WERI-Rb-1 (cell line): ENCODE results near the gene GALK1.
A peak's percentile ranks its signal among the peaks of the same experiment; 100 is the strongest.

ENCODE experiments used
- DNase-seq: peaks from one replicate; pipeline ENCODE4 v3.0.0-alpha.2; 2020
- H3K27ac ChIP-seq: fragments of 250-450 bp; sonication (Bioruptor Pico); 2 replicates; pipeline ENCODE4 v1.5.1; 2020; ENCODE audit warnings: mild to moderate bottlenecking, moderate library complexity
- H3K27me3 ChIP-seq: fragments of 250-450 bp; sonication (Bioruptor Pico); 2 replicates; pipeline ENCODE4 v1.5.1; 2021; ENCODE audit warnings: mild to moderate bottlenecking, low read depth, moderate library complexity; ENCODE audit not compliant: insufficient read depth, severe bottlenecking
- H3K36me3 ChIP-seq: fragments of 250-450 bp; sonication (Bioruptor Pico); 2 replicates; pipeline ENCODE4 v1.5.1; 2020; ENCODE audit warnings: mild to moderate bottlenecking, moderate library complexity
- H3K4me3 ChIP-seq: 2 replicates; pipeline ENCODE4 v1.5.1; 2011; ENCODE audit warnings: low read depth, mild to moderate bottlenecking, control low read depth, low read length
- H3K9me3 ChIP-seq: fragments of 250-450 bp; sonication (Bioruptor Pico); 2 replicates; pipeline ENCODE4 v1.5.1; 2021; ENCODE audit warnings: mild to moderate bottlenecking, moderate library complexity; ENCODE audit not compliant: severe bottlenecking
- TF ChIP-seq, protein P1 (sequence below): IDR thresholded peaks from 2 replicates; pipeline ENCODE4 v1.5.1; 2011; ENCODE audit warnings: low read depth, mild to moderate bottlenecking, control low read depth, inconsistent platforms, low read length

GALK1 gene

GRCh38 chr17:75776386-75777295 lies 11.6 kb upstream of the GALK1 start:
- Histone ChIP-seq H3K27ac (peak overlapping the region; percentile 1; the same call in 1 of the 2 replicates), H3K4me3 (no peak overlapping the region), H3K27me3 (no peaks in the 10 kb centered on the region), H3K9me3 (no peaks in the 10 kb centered on the region), H3K36me3 (peaks cover 54% of the 10 kb centered on the region)
- TF ChIP-seq, protein P1, sequence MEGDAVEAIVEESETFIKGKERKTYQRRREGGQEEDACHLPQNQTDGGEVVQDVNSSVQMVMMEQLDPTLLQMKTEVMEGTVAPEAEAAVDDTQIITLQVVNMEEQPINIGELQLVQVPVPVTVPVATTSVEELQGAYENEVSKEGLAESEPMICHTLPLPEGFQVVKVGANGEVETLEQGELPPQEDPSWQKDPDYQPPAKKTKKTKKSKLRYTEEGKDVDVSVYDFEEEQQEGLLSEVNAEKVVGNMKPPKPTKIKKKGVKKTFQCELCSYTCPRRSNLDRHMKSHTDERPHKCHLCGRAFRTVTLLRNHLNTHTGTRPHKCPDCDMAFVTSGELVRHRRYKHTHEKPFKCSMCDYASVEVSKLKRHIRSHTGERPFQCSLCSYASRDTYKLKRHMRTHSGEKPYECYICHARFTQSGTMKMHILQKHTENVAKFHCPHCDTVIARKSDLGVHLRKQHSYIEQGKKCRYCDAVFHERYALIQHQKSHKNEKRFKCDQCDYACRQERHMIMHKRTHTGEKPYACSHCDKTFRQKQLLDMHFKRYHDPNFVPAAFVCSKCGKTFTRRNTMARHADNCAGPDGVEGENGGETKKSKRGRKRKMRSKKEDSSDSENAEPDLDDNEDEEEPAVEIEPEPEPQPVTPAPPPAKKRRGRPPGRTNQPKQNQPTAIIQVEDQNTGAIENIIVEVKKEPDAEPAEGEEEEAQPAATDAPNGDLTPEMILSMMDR = no peak
- DNase-seq = no peak

DNA sequence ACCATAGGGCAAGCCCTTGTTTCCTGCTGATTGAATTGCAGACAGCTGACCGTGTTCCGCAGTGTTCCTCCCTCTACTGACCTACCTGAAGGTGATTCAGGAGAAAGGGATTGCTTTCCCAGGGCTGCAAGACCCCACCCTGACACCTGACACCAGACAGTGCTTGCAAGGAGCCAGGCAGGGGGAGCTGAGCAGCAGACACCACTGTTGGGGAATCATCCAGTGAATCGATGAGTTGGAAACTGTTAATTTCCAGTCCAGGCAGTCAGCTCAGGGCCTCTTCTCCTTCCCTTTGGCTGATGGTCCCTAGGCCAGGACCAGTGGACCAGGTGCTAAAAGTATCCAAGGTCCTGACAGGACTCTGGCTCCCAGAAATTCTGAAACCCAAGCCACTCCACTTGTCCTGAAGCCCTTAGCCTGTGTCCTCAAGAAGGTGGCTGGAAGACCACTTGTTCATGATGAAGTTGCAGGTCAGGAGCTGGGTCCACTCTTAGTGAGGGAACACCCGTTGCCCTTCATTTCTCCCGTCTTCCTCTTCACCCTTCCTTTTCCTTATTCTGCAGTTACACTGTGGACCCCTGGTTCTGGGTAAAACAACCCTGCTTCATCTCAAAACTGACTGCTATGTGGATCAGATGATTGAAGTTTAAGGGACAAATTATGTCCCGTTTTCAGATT lies 10.1 kb upstream of the GALK1 start:
- Histone ChIP-seq H3K27ac (peak overlapping the region; percentile 18), H3K27me3 (no peaks in the 10 kb centered on the region), H3K4me3 (no peak overlapping the region), H3K9me3 (no peaks in the 10 kb centered on the region), H3K36me3 (peaks cover 54% of the 10 kb centered on the region)
- TF ChIP-seq, protein P1 = no peak
- DNase-seq = no peak

GRCh38 chr17:75774471-75774990 lies 9.5 kb upstream of the GALK1 start:
- no peaks in the 10 kb centered on the region for H3K9me3 ChIP-seq
- DNase-seq = no peak
- no peak overlapping the region for H3K27ac ChIP-seq
- H3K36me3 ChIP-seq = peaks cover 54% of the 10 kb centered on the region
- H3K27me3 ChIP-seq = no peaks in the 10 kb centered on the region
- TF ChIP-seq, protein P1 = no peak
- no peak overlapping the region for H3K4me3 ChIP-seq

DNA sequence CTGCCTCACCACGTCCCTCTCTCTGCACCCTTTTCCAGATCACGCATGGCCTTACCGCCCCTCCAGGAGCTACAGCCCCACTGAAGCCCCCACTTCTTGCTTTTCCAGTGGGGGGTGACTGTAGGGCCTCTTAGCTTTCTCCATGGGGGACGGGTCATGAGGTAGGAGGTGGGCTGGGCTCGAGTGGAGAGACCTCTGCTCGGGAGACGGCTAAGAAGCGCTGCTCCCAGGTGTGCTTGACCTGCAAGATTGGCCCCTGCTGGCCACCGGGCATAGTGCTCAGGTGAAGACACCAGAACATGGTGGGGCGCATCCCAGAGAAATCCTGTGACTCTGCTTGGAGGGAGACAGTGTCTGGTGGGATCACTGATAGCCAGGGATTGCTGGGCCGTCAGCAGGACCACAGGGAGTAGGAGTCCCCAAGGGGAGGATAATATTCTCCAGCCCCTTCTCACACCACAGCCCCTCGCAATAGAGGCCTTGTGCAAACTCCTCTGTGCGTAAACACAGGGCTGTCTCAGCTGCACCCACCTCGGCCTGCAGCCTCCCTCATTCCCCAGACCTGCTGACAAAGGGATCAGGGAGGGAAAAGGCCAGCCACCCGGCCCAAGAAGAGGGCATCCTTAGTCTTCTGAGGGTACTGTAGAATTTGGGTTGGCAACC lies 8.9 kb upstream of the GALK1 start:
- Histone ChIP-seq H3K4me3 (no peak overlapping the region), H3K36me3 (peaks cover 48% of the 10 kb centered on the region), H3K27ac (no peak overlapping the region), H3K27me3 (no peaks in the 10 kb centered on the region), H3K9me3 (no peaks in the 10 kb centered on the region)
- DNase-seq = peak; percentile 60
- TF ChIP-seq, protein P1 = peak; percentile 55

DNA sequence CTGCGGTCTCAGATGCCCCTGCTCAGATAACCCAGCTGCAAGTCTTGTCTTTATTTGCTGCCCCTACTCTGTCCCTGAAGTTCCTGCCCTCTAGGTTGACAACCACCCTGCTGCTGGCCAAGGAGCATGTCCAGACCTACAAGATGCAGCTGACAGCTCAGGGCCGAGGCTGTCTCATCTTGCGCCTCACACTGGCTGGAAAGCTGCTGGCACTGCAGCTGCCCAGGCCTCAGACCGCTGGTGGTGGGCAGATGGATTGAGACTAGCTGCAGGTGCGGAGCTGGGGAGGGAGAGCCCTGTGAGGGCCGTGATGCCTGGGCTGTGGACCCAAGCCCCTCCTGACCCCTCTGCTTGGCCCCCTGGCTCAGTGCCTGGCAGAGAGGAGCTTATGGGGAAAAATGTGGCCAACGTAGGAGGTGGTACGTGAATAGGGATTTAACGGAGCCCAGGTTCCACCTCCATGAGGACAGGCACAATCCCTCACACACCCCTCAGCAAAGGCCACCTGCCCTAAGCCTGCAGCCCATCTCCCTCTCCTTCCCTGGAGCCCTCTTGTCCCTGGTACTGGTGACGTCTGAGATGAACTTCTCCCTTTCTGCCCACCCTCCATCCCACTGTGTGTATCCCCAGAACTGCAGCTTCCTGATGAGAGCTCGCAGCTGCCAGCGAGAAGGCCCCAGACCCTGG lies 8.3 kb upstream of the GALK1 start:
- H3K27ac ChIP-seq = no peak overlapping the region
- H3K36me3 ChIP-seq = peaks cover 41% of the 10 kb centered on the region
- DNase-seq = peak; percentile 45
- no peaks in the 10 kb centered on the region for H3K27me3 ChIP-seq
- TF ChIP-seq, protein P1 = peak; percentile 66; the same call in 1 of the 2 replicates
- no peaks in the 10 kb centered on the region for H3K9me3 ChIP-seq
- H3K4me3 ChIP-seq = no peak overlapping the region
